IMR-90 (cell line): ENCODE results near the gene GRSF1. TPM values are rescaled to one million over a fixed set of nuclear protein-coding genes. Genes with fewer than 3 reads are reported as not detected.

Experiments used
- ATAC-seq: fragments of 200-7000 bp; cut with Tn5 transposase; 2 replicates; pipeline ENCODE4 v1.9.1; 2020; ENCODE audit warnings: low read depth, mild to moderate bottlenecking, moderate library complexity
- BruUV-seq: library from RNA; stranded (reverse); fragments of 400-500 nt; replicated peaks from 2 replicates; lab custom pipeline; 2021; lab: Mats Ljungman, UMichigan
- CTCF ChIA-PET: fragments of 300-600 bp; formaldehyde crosslinking; extraction: SDS; loops from one replicate; lab custom pipeline; 2021; ENCODE audit warnings: antibody characterized with exemption; lab: Yijun Ruan, JAX
- POLR2A ChIA-PET: fragments of 300-600 bp; sonication (Branson Sonifier 250); formaldehyde crosslinking; loops from one replicate; lab custom pipeline; 2022; ENCODE audit warnings: antibody characterized with exemption; ENCODE audit not compliant: unreplicated experiment; lab: Charles Lee
- DNase-seq: peaks from one replicate; pipeline ENCODE4 v3.0.0; 2013
- H2AFZ ChIP-seq: replicated peaks from 2 replicates; pipeline ENCODE3; 2013; ENCODE audit warnings: low read length, mild to moderate bottlenecking; ENCODE audit not compliant: poor library complexity
- H2AK5ac ChIP-seq: 2 replicates; pipeline ENCODE4 v1.6.1; 2013; ENCODE audit warnings: low read depth, low read length, inconsistent platforms
- H2AK9ac ChIP-seq: replicated peaks from 2 replicates; pipeline ENCODE3; 2013; ENCODE audit warnings: mild to moderate bottlenecking, low read depth, low read length, moderate library complexity; ENCODE audit not compliant: poor library complexity
- H2BK120ac ChIP-seq: 2 replicates; pipeline ENCODE4 v1.6.1; 2013; ENCODE audit warnings: low read depth, low read length, inconsistent platforms
- H2BK15ac ChIP-seq: 3 replicates; pipeline ENCODE4 v1.6.1; 2013; ENCODE audit warnings: low read depth, low read length, inconsistent platforms
- H2BK20ac ChIP-seq: 2 replicates; pipeline ENCODE4 v1.6.1; 2013; ENCODE audit warnings: low read depth, mild to moderate bottlenecking, inconsistent platforms, low read length, moderate library complexity
- H2BK5ac ChIP-seq: 2 replicates; pipeline ENCODE4 v1.6.1; 2013; ENCODE audit warnings: mild to moderate bottlenecking, low read depth, low read length, inconsistent platforms; ENCODE audit not compliant: poor library complexity, severe bottlenecking
- H3K14ac ChIP-seq: replicated peaks from 2 replicates; pipeline ENCODE4 v1.6.1; 2013; ENCODE audit warnings: low read depth, low read length, inconsistent platforms
- H3K18ac ChIP-seq: 2 replicates; pipeline ENCODE4 v1.6.1; 2013; ENCODE audit warnings: low read depth, low read length, control low read depth
- H3K23ac ChIP-seq: 2 replicates; pipeline ENCODE4 v1.6.1; 2013; ENCODE audit warnings: low read depth, low read length, inconsistent platforms
- H3K27ac ChIP-seq: 2 replicates; pipeline ENCODE4 v1.5.1; 2013; ENCODE audit warnings: mild to moderate bottlenecking, control low read depth, low read length; ENCODE audit not compliant: insufficient read depth
- H3K27me3 ChIP-seq: 2 replicates; pipeline ENCODE4 v1.6.1; 2013; ENCODE audit warnings: low read length; ENCODE audit not compliant: control insufficient read depth, insufficient read depth
- H3K36me3 ChIP-seq: 2 replicates; pipeline ENCODE4 v1.6.1; 2013; ENCODE audit warnings: low read length, mixed read lengths; ENCODE audit not compliant: control insufficient read depth, insufficient read depth
- H3K4ac ChIP-seq: 2 replicates; pipeline ENCODE4 v1.6.1; 2013; ENCODE audit warnings: low read depth, low read length, inconsistent platforms
- H3K4me1 ChIP-seq: 2 replicates; pipeline ENCODE4 v1.6.1; 2013; ENCODE audit warnings: low read length, mixed read lengths; ENCODE audit not compliant: control insufficient read depth, insufficient read depth
- H3K4me2 ChIP-seq: 2 replicates; pipeline ENCODE4 v1.6.1; 2013; ENCODE audit warnings: low read depth, mild to moderate bottlenecking, control low read depth, low read length, moderate library complexity
- H3K4me3 ChIP-seq: 2 replicates; pipeline ENCODE4 v1.5.1; 2013; ENCODE audit warnings: low read depth, mild to moderate bottlenecking, control low read depth, low read length, moderate library complexity; ENCODE audit not compliant: insufficient read depth
- H3K56ac ChIP-seq: 2 replicates; pipeline ENCODE4 v1.6.1; 2013; ENCODE audit warnings: low read length, inconsistent platforms; ENCODE audit not compliant: insufficient read depth; ENCODE audit errors: extremely low read depth
- H3K79me1 ChIP-seq, 2 experiments: 2 replicates each; pipeline ENCODE4 v1.6.1; 2013; ENCODE audit warnings: low read length in 2 of 2, inconsistent platforms in 1 of 2, low read depth in 1 of 2
- H3K9ac ChIP-seq: 2 replicates; pipeline ENCODE4 v1.6.1; 2013; ENCODE audit warnings: low read depth, low read length, control low read depth
- H3K9me1 ChIP-seq: 2 replicates; pipeline ENCODE4 v1.6.1; 2013; ENCODE audit warnings: low read length, inconsistent platforms; ENCODE audit not compliant: insufficient read depth
- H3K9me3 ChIP-seq: 2 replicates; pipeline ENCODE4 v1.6.1; 2013; ENCODE audit warnings: low read length; ENCODE audit not compliant: control insufficient read depth, insufficient read depth
- H4K20me1 ChIP-seq: 2 replicates; pipeline ENCODE4 v1.6.1; 2013; ENCODE audit warnings: low read length, inconsistent platforms; ENCODE audit not compliant: insufficient read depth
- H4K5ac ChIP-seq: 2 replicates; pipeline ENCODE4 v1.6.1; 2013; ENCODE audit warnings: mild to moderate bottlenecking, low read depth, low read length, control low read depth
- H4K8ac ChIP-seq, 2 experiments: 2 replicates each; pipeline ENCODE4 v1.6.1; 2013; ENCODE audit warnings: low read depth in 2 of 2, low read length in 2 of 2, control low read depth in 1 of 2, inconsistent platforms in 1 of 2
- H4K91ac ChIP-seq: 2 replicates; pipeline ENCODE4 v1.6.1; 2013; ENCODE audit warnings: low read depth, low read length, inconsistent platforms; ENCODE audit not compliant: insufficient read depth
- BHLHE40 ChIP-seq: fragments of 150-350 bp; IDR thresholded peaks from 2 replicates; pipeline ENCODE4 v1.6.1; 2016; ENCODE audit warnings: mild to moderate bottlenecking, low read depth, low read length
- CHD1 ChIP-seq: IDR thresholded peaks from 2 replicates; pipeline ENCODE4 v1.6.1; 2012; ENCODE audit warnings: low read depth, low read length, improper control_type of control experiment
- ELK1 ChIP-seq: fragments of 150-350 bp; IDR thresholded peaks from 2 replicates; pipeline ENCODE4 v1.6.1; 2016; ENCODE audit warnings: low read depth, mild to moderate bottlenecking, low read length, moderate library complexity, borderline replicate concordance
- FOS ChIP-seq: fragments of 150-350 bp; IDR thresholded peaks from 2 replicates; pipeline ENCODE4 v1.6.1; 2016; ENCODE audit warnings: low read depth, low read length
- MAZ ChIP-seq: IDR thresholded peaks from 2 replicates; pipeline ENCODE4 v1.6.1; 2012; ENCODE audit warnings: low read depth, mild to moderate bottlenecking, low read length, improper control_type of control experiment, moderate library complexity, borderline replicate concordance
- MXI1 ChIP-seq: IDR thresholded peaks from 2 replicates; pipeline ENCODE4 v1.6.1; 2012; ENCODE audit warnings: low read depth, mild to moderate bottlenecking, low read length, moderate library complexity, borderline replicate concordance
- RAD21 ChIP-seq: IDR thresholded peaks from 2 replicates; pipeline ENCODE4 v1.6.1; 2012; ENCODE audit warnings: low read length, improper control_type of control experiment
- RCOR1 ChIP-seq: IDR thresholded peaks from 2 replicates; pipeline ENCODE4 v1.6.1; 2012; ENCODE audit warnings: mild to moderate bottlenecking, low read length, improper control_type of control experiment; ENCODE audit not compliant: insufficient replicate concordance
- SMC3 ChIP-seq: fragments of 150-350 bp; IDR thresholded peaks from 2 replicates; pipeline ENCODE4 v1.6.1; 2016; ENCODE audit warnings: low read depth, mild to moderate bottlenecking, antibody characterized with exemption, low read length, moderate library complexity
- USF2 ChIP-seq: fragments of 150-350 bp; IDR thresholded peaks from 2 replicates; pipeline ENCODE4 v1.6.1; 2017; ENCODE audit warnings: mild to moderate bottlenecking, antibody characterized with exemption, low read length, low read depth
- WGBS, 2 experiments: methylation state at CpG; one replicate each; pipeline versions ENCODE4 v1.1.5 to v1.1.7; 2013; ENCODE audit warnings: missing lambda C conversion rate in 2 of 2; ENCODE audit not compliant: insufficient read length in 1 of 2; ENCODE audit errors: extremely low coverage in 2 of 2; 5-methylcytosine and 5-hydroxymethylcytosine counted together
- dilution Hi-C: fragments of 300-500 bp; cut with HindIII; formaldehyde crosslinking; loops from one replicate; pipeline ENCODE4 v1.14.3; 2018; ENCODE audit warnings: low sequenced_read_pairs; ENCODE audit not compliant: unreplicated experiment
- in situ Hi-C: fragments of 300-500 bp; cut with MboI; formaldehyde crosslinking; loops from 3 replicates; pipeline ENCODE4 v1.14.3; 2019; ENCODE audit warnings: low sequenced_read_pairs, inconsistent platforms, mixed read lengths
- intact Hi-C: fragments of 100-400 bp; cut with micrococcal nuclease; formaldehyde crosslinking; loops from 2 replicates; pipeline ENCODE4 v1.10.0; 2022
- polyA plus RNA-seq, 3 experiments: library from polyadenylated mRNA; depleted of rRNA; stranded (reverse); fragments of >200 nt; gene quantifications; 2 replicates each; pipeline ENCODE4 v1.2.3, GENCODE V29; 2012; ENCODE audit warnings: low replicate concordance in 1 of 3
- total RNA-seq: library from RNA; depleted of rRNA; stranded (reverse); fragments of >200 nt; gene quantifications from 2 replicates; pipeline ENCODE4 v1.2.3, GENCODE V29; 2012
- TF ChIP-seq, protein P1 (sequence below): conservative IDR thresholded peaks from 2 replicates; pipeline ENCODE4 v1.5.1; 2012; ENCODE audit warnings: mild to moderate bottlenecking, low read depth, low read length, improper control_type of control experiment

GRSF1 gene
- total and polyA plus RNA-seq, 2 of the 4 experiments (the other 2 are of a cell fraction): 67.7 to 71.5 TPM

- TF ChIP-seq RAD21 (peak; percentile 31; the same call in 1 of the 2 replicates), MAZ (peak; percentile 85; the same call in 1 of the 2 replicates), USF2 (no peak), BHLHE40 (peak; percentile 59; the same call in 1 of the 2 replicates)
Observed at GRCh38 chr4:70839589-70840093, at the start of gene GRSF1 (continued).

DNA sequence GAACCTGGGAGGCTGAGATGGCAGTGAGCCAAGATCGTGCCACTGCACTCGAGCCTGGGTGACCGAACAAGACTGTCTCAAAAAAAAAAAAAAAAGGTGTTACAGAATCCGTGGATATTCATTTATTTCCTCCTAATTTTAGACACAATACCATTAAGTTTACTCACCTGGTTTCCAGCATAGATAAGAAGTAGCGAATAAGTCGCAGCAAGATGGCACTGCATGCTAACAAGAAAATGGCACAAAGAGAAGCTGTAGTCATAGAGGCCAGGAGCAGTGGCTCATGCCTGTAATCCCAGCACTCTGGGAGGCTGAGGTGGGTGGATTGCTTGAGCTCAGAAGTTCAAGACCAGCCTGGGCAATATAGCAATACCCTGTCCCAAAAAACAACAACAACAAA, 45.5 kb upstream of the GRSF1 start:
- Histone ChIP-seq H2BK15ac (no peak overlapping the region), H4K5ac (no peak overlapping the region), H3K36me3 (no peaks in the 10 kb centered on the region), H2AK5ac (no peak overlapping the region), H3K27me3 (no peaks in the 10 kb centered on the region), H2AK9ac (no peak overlapping the region), H2BK20ac (no peak overlapping the region), H3K27ac (no peak overlapping the region), H2AFZ (no peak overlapping the region), H3K18ac (no peak overlapping the region), H3K4me2 (no peak overlapping the region), H3K4ac (no peak overlapping the region), H3K4me3 (no peak overlapping the region), H3K9me3 (no peaks in the 10 kb centered on the region), H3K14ac (no peak overlapping the region), H4K20me1 (no peaks in the 10 kb centered on the region), H3K56ac (no peak overlapping the region), H3K23ac (no peak overlapping the region), H4K8ac (no peak overlapping the region), H4K91ac (no peak overlapping the region), H3K79me1 (no peaks in the 10 kb centered on the region), H3K4me1 (no peaks in the 10 kb centered on the region), H3K9me1 (no peaks in the 10 kb centered on the region), H3K9ac (no peak overlapping the region), H2BK120ac (no peak overlapping the region), H2BK5ac (no peak overlapping the region)
- WGBS, 2 experiments: 94% methylated on average over 3 of the region's 6 CpGs; no CpG with 5 or more reads in 1 of the 2 experiments
- ChIA-PET CTCF (interaction anchor here (0.6 kb wide), 2 partner anchors 125 to 830 kb away, joined by 3 read pairs; no protein-coding TSS in a partner anchor), POLR2A (no interaction called here)
- ATAC-seq (no peak), DNase-seq (no peak)
- BruUV-seq: no TSS peak
- in situ Hi-C loops: loop anchor here (25.0 kb wide), 2 partner anchors 677 to 827 kb away; no protein-coding TSS in a partner anchor
- intact Hi-C loops: no loop called here
- dilution Hi-C loops: no loop called here
- TF ChIP-seq RAD21: no peak
- no peak for TF ChIP-seq SMC3
- TF ChIP-seq USF2: no peak
- no peak for TF ChIP-seq MAZ
- no peak for TF ChIP-seq RCOR1
- TF ChIP-seq CHD1: no peak
- TF ChIP-seq, protein P1, sequence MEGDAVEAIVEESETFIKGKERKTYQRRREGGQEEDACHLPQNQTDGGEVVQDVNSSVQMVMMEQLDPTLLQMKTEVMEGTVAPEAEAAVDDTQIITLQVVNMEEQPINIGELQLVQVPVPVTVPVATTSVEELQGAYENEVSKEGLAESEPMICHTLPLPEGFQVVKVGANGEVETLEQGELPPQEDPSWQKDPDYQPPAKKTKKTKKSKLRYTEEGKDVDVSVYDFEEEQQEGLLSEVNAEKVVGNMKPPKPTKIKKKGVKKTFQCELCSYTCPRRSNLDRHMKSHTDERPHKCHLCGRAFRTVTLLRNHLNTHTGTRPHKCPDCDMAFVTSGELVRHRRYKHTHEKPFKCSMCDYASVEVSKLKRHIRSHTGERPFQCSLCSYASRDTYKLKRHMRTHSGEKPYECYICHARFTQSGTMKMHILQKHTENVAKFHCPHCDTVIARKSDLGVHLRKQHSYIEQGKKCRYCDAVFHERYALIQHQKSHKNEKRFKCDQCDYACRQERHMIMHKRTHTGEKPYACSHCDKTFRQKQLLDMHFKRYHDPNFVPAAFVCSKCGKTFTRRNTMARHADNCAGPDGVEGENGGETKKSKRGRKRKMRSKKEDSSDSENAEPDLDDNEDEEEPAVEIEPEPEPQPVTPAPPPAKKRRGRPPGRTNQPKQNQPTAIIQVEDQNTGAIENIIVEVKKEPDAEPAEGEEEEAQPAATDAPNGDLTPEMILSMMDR: no peak
- no peak for TF ChIP-seq ELK1
- TF ChIP-seq MXI1: no peak
- TF ChIP-seq FOS: no peak
